DMS53 treated with DMSO at 0.1 percent for 48 hours (cell line): ENCODE results near the gene RNF213.

Experiments
- DNase-seq: peaks from one replicate; lab custom pipeline; 2025; ENCODE audit not compliant: unreplicated experiment; lab: John Stamatoyannopoulos, UW

RNF213 gene

GRCh38 chr17:80260791-80261158 lies at the start of gene RNF213:
Gene RNF213 (plus strand): TSS chr17:80260852. CDS start chr17:80263682, 2,830 bp downstream.
- peak; percentile 14 for DNase-seq

GRCh38 chr17:80212109-80212508 lies 48.5 kb upstream of the RNF213 start:
- no peak for DNase-seq

- DNase-seq, result no peak
Measured at GRCh38 chr17:80212511-80212910, 48.1 kb upstream of the RNF213 start.

- no peak for DNase-seq
Measured at GRCh38 chr17:80212962-80213642, 47.5 kb upstream of the RNF213 start.

GRCh38 chr17:80213643-80213975 lies 47.0 kb upstream of the RNF213 start:
- DNase-seq, result no peak

- no peak for DNase-seq
Measured at GRCh38 chr17:80214012-80214877, 46.4 kb upstream of the RNF213 start.

GRCh38 chr17:80214878-80215210 lies 45.8 kb upstream of the RNF213 start:
- no peak for DNase-seq

- no peak for DNase-seq
Measured at GRCh38 chr17:80216473-80217456, 43.9 kb upstream of the RNF213 start.

GRCh38 chr17:80217703-80218362 lies 42.8 kb upstream of the RNF213 start:
- no peak for DNase-seq

- DNase-seq, result no peak
Measured at GRCh38 chr17:80218391-80218790, 42.3 kb upstream of the RNF213 start.

- DNase-seq, result peak; percentile 6
Measured at GRCh38 chr17:80219013-80219762, 41.5 kb upstream of the RNF213 start.

- DNase-seq, result no peak
Measured at GRCh38 chr17:80219763-80220053, 40.9 kb upstream of the RNF213 start.

- DNase-seq, result peak; percentile 44
Measured at GRCh38 chr17:80220054-80220735, 40.5 kb upstream of the RNF213 start, which contains the start of the genes SGSH and SLC26A11. Gene SGSH (minus strand): TSS chr17:80220333. CDS start chr17:80220313, 20 bp downstream. Gene SLC26A11 (plus strand): TSS chr17:80220427. CDS start chr17:80221561, 1,134 bp downstream.

GRCh38 chr17:80220736-80221215 lies 39.9 kb upstream of the RNF213 start:
- DNase-seq, result no peak

GRCh38 chr17:80221351-80222105 lies 39.1 kb upstream of the RNF213 start:
- DNase-seq, result no peak

GRCh38 chr17:80222376-80223141 lies 38.1 kb upstream of the RNF213 start:
- DNase-seq, result no peak

- DNase-seq, result no peak
Measured at GRCh38 chr17:80223142-80223815, 37.4 kb upstream of the RNF213 start.
